Middle frontal gyrus (tissue), 1 donor: Measurements from ENCODE around the gene FAM117B.

Source experiments
- DNase-seq: peaks from one replicate; pipeline ENCODE4 v3.0.0-alpha.2; 2015; ENCODE audit warnings: low spot score; ENCODE audit errors: extremely low spot score

Gene FAM117B

GRCh38 chr2:202808754-202809153, 174.0 kb downstream of the FAM117B start:
- DNase-seq: no peak

- no peak for DNase-seq
These were observed 178.6 kb downstream of the FAM117B start for GRCh38 chr2:202813387-202813786.

- no peak for DNase-seq
These were observed 179.5 kb downstream of the FAM117B start for GRCh38 chr2:202814226-202814625.

- DNase-seq: peak; percentile 5
These were observed 181.0 kb downstream of the FAM117B start for GRCh38 chr2:202815548-202816360.

- DNase-seq: no peak
These were observed 183.0 kb downstream of the FAM117B start for GRCh38 chr2:202817771-202818170.

GRCh38 chr2:202818321-202818720, 183.6 kb downstream of the FAM117B start:
- DNase-seq: no peak
